VCaP (cell line): ENCODE results near the gene CWC27.
"Not testable (repeated sequence)": the region's sequence is repeated elsewhere in the genome, so short reads cannot be mapped to it uniquely, and the experiment has no call there.

Experiments used
- H3K27ac ChIP-seq: fragments of 450-650 bp; 2 replicates; pipeline ENCODE4 v1.5.1; 2017
- CTCF ChIP-seq: fragments of 450-650 bp; conservative IDR thresholded peaks from 2 replicates; pipeline ENCODE4 v1.5.1; 2017; ENCODE audit warnings: mild to moderate bottlenecking, moderate library complexity

Gene CWC27

DNA sequence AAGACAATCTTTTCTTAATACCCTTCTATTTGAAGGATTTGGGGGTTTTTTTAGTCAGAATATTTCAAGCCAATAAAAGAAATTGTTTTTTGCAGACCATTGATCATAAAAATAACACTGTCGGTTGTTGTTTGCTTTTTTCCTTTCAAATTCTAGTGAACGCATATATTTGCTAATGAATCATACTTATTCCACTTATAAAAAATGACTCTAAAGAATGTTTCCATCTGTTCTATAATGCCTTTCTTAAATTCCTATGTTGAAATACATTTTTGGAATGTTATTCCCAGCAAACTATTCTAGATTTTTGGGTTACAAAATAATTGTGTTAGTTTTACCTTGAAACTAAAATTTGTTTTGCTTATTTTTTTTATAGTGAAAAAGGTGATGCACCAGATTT is 32.2 kb downstream of the CWC27 start:
- H3K27ac ChIP-seq, result no peak overlapping the region
- no peak for TF ChIP-seq CTCF

DNA sequence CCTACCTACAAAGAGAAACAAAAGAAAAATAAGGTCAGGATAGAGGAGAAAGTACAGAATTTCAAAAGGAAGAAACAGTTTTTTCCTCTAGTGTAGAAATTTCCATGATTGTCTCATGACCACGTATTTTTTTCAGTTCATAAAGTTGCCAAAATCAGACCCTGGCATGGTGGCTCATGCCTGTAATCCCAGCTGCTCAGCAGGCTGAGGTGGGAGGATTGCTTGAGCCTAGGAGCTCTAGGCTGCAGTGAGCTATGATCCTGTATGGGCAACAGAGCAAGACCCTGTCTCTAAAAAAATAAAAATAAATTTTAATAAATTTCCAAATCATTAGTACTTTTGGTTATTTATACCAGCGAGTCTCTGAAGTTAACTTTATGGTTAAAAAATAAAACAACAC is 37.8 kb downstream of the CWC27 start:
- no peak for TF ChIP-seq CTCF

GRCh38 chr5:64807520-64807919 is 38.8 kb downstream of the CWC27 start:
- TF ChIP-seq CTCF, result no peak
- no peak overlapping the region for H3K27ac ChIP-seq

More for the DNA sequence above, 37.8 kb downstream of the CWC27 start:
- no peak overlapping the region for H3K27ac ChIP-seq

DNA sequence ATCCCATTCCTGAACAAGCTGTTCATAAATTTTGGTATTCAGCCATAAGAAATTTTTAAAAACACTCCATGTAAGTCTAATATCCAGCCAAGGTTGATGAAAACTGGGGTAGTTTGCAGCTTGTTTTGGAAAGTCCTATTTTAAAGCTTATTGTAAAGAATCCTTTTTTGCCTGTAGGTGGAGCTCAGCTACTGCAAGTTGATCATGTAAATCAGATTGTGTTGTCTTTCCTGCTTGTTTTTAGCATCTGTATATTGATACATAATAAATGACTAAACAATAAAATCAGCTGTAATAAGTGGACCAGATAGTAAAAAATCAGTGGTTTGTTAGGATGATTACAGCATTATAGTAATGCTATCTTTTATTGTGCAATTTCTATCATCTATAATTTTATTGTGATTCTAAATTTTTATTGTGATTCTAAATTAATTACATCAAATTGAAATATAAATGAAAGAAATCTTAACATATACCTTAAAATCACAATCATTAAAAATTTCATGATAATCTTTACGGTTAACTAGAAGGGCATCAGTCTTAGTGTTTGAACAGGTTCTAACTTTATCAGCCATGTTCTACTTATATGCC is 42.4 kb downstream of the CWC27 start:
- TF ChIP-seq CTCF, result peak; percentile 73
- no peak overlapping the region for H3K27ac ChIP-seq

GRCh38 chr5:64814073-64814472 is 45.3 kb downstream of the CWC27 start:
- H3K27ac ChIP-seq, result no peak overlapping the region
- no peak for TF ChIP-seq CTCF

DNA sequence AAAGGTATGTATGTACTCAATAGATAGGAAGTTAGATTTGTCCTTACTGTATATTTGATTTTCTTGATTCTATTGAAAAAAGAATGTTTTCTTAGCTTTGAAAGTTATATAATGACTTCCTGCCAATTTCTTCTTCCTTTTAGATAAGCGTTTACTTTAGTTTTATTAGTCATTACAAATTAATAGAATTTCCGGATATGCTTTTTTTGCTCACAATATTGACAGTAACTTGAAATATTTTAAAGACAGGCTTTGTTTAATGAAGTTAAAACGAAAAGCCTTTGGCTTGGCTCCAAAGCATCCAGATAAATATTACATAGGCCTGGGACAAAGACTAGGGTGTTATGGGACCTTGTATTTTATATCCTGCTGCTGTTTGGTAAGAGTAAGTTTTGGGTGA is 49.5 kb downstream of the CWC27 start:
- no peak overlapping the region for H3K27ac ChIP-seq
- TF ChIP-seq CTCF, result no peak

- not testable (repeated sequence) for H3K27ac ChIP-seq
These were observed 50.6 kb downstream of the CWC27 start for GRCh38 chr5:64819345-64819744.

- no peak overlapping the region for H3K27ac ChIP-seq
- no peak for TF ChIP-seq CTCF
These were observed 53.6 kb downstream of the CWC27 start for GRCh38 chr5:64822320-64822719.
